CD4-positive, alpha-beta T cell treated with Interferon gamma for 1 hour (primary cell): ENCODE results near the gene POLR2I.

Experiments
- DNase-seq: peaks from one replicate; pipeline ENCODE4 v3.0.0-alpha.2; 2020

POLR2I gene

GRCh38 chr19:36131221-36131620, 16.5 kb upstream of the POLR2I start:
- peak; percentile 65 for DNase-seq

DNA sequence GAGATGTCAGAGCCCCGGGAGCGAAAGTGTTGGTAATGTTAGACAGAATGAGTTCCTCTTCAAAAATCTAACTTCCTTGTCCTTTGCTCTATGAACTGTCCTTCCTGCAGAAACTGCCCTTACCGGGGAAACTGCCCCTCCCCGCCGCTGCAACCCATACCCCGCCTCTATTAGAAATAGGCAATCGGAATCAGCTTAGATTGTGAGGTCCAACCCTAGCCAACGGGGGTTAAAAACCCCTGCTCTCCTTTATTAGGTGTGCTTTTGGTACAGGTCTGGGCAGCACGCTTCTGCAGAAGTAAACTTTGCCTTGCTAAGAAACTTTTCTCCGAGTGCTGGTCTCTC, 13.7 kb upstream of the POLR2I start:
- DNase-seq: peak; percentile 13

- DNase-seq: no peak
Observed at GRCh38 chr19:36125557-36125956, 10.9 kb upstream of the POLR2I start.

DNA sequence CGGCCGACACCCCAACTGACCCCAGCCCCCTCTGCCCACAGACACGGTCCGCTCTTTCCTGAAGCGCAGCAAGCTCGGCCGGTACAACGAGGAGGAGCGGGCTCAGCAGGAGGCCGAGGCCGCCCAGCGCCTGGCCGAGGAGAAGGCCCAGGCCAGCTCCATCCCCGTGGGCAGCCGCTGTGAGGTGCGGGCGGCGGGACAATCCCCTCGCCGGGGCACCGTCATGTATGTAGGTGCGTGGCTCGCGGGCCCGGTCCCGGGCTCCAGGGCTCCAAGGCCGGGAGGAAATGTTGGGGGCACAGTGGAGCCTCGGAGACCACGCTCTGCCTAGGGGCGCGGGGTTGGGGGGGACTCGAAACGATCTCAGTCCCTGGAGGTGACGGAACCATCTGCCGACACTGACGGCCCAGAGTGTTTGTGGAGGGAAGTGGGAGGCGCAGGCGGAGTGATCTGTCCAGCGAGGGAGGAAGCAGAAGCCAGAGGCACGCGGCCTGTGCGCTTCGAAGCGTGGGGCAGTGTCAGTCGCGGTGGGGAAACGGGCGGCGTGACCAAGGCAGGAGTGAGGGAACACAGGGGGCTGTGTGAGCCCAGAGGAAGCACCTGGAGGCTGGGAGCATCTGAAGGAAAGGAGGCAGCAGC, 6.9 kb upstream of the POLR2I start:
- no peak for DNase-seq

DNA sequence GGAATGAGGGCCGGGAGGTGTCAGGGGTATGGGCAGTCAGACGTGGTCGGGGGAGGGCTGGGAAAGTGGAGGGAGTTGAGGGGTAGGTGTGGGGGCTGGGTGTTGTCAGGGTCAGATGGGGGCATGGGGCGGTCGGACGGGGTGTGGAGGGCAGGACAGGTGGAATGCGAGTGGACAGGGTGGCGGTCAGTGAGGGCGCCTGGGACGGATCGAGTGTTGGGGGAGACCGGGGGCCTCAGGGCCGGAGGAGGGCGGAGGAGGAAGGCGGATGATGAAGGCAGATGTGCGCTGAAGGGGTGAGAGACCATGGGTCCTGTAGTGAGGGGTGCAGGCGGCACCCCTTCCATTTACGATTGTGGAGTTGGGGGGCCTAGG, 6.3 kb upstream of the POLR2I start:
- DNase-seq: no peak

DNA sequence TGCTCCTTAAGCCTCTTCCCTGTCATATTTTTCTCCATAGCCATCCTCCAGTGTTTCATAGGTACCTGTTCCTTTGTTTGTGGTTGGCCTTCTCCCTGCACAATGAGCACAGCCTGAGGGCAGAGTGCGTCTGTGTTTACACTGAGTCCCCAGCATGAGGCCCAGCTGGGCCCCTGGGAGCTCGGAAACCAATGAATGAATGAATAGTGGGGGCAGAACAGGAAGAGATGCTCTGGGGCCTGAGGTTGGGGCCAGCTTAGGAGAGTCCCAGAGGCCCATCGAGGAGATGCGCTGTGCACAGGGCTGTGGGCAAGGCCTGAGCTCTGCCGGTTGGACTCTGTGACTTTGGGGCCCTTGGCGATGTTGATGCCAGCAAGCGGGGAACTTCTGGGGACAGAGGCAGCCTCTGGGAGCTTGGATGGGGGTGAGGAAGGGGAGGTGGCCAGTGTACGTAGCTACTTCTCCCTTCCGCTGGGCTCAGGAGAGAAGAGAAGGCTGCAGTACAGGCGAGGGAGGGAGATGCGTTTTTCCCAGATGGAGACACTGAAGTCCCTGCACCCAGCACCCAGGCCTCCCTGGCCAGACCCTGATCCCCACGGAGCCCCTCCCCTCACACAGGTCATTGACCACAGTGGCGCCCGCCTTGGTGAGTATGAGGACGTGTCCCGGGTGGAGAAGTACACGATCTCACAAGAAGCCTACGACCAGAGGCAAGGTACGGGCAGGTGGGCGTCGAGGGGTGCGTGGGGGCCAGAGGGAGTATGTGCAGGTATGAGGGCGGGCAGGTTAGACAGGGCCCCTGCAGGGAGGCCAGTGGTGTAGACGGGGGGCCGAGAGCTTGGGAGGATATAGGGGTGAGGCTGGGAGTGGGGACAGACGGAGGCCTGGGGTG, 5.7 kb upstream of the POLR2I start:
- DNase-seq: no peak

DNA sequence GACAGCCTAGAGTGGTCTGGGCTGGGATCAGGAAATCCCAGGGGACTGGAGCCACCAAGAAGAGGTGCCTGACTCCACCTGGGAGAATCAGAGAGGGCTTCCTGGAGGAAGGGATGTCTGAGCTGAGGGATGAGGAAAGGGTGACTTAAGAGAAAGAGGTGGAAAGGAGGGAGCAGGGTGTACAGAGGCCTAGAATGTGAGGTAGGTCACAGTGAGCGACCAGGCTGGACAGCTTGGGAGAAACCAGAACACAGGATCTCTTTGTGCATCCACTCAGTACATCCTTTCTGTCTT, 1.6 kb upstream of the POLR2I start:
- DNase-seq: no peak

- no peak for DNase-seq
Observed at GRCh38 chr19:36115453-36116343, 1.0 kb upstream of the POLR2I start, which contains the start of gene TBCB. TSS of gene TBCB (plus strand) at chr19:36115468. CDS start at chr19:36115561, 93 bp downstream.

GRCh38 chr19:36113894-36114720, 568 bp downstream of the POLR2I start:
- DNase-seq: no peak

DNA sequence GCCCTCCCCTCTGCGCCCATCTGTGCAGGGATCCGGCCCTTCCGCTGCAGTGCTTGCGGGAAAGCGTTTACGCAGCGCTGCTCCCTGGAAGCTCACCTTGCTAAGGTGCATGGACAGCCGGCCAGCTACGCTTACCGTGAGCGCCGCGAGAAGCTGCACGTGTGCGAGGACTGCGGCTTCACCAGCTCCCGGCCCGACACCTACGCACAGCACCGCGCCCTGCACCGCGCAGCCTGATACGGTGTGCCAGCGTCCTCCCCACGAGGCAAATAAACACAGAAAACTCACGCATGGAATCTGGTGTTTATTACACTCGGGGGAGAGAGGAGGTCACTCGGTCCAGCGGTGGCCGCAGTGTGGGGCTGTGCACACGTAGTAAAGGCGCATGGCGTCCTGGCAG, 1.2 kb downstream of the POLR2I start:
- no peak for DNase-seq

GRCh38 chr19:36112678-36113077, 2.0 kb downstream of the POLR2I start:
- DNase-seq: no peak

- DNase-seq: no peak
Observed at GRCh38 chr19:36111200-36111539, 3.5 kb downstream of the POLR2I start.

DNA sequence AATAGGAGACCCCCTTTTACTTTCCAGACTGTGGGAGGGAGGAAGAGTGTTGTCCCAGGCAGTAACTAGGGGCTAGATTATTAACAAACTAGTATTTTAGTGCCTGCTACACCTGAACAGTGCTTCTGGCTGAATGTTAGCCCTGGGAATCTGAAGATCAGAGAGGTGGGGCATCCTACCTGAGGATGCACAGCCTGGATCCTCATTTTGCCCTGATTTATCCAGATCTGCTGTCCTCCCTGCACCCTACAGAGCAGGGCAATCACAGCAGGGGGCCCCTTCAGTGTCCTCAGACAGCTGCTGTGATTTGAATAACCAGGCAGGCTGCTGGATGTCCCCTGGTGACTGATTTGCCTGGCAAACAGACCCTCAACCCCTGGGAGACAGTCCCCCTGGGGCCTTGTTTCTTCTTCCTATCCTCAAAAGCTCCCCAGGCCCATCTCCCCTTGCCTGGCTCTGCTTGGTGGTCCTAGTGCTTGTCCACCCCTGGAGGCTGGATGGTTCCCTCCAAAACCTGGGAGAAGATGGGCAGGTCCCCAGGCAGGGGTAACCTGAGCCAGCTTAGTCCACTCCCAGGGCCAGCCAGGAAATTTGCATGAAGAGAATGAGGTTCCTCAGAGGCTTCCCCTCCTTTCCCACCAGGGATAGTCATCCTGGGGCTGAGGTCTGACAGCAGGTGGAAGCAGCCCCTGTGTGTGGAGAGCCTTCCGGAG, 4.0 kb downstream of the POLR2I start, which contains the start of gene OVOL3:
Gene OVOL3, plus strand, starts transcription at position 657 of the 713 bp plus-strand sequence. CDS start 60 bp downstream, outside the sequence.
- DNase-seq: no peak

DNA sequence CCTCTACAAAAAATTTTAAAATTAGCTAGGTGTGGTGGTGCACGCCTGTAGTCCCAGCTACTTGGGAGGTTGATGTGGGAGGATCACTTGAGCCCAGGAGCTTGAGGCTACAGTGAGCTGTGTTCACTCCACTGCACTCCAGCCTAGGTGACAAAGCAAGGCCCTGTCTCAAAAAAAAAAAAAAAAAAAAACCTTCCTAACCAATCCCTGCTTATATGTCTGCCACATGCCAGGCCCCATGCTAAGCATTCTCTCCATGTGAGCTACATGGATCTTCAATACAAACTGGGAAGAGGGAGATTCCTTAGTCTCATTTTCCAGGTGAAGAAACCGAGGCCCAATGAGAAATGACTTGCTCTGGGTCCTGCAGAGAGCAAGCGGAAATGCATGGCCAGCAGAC, 6.0 kb downstream of the POLR2I start:
- DNase-seq: no peak

GRCh38 chr19:36106991-36107390, 7.7 kb downstream of the POLR2I start:
- no peak for DNase-seq

DNA sequence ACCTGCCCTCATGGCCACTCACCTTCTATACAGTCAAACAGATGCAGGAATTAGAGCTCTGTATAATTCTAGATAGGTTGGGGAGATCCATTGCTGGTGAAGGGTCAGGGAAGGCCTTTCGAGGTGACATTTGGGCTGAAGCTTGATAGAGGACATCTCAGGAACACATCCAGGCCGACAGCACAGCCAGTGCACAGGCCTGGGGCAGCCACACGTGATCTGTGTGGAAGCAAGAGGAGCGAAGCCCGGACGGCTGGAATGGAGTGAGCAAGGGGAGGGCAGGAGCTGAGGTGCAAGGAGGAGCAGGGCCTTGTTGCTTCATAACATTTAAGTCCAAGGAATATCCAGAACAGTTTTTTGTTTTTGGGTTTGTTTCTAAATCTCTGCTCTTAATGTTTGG, 8.2 kb downstream of the POLR2I start:
- no peak for DNase-seq

- DNase-seq: no peak
Observed at GRCh38 chr19:36103842-36104552, 10.7 kb downstream of the POLR2I start.

- no peak for DNase-seq
Observed at GRCh38 chr19:36103040-36103626, 11.5 kb downstream of the POLR2I start.

DNA sequence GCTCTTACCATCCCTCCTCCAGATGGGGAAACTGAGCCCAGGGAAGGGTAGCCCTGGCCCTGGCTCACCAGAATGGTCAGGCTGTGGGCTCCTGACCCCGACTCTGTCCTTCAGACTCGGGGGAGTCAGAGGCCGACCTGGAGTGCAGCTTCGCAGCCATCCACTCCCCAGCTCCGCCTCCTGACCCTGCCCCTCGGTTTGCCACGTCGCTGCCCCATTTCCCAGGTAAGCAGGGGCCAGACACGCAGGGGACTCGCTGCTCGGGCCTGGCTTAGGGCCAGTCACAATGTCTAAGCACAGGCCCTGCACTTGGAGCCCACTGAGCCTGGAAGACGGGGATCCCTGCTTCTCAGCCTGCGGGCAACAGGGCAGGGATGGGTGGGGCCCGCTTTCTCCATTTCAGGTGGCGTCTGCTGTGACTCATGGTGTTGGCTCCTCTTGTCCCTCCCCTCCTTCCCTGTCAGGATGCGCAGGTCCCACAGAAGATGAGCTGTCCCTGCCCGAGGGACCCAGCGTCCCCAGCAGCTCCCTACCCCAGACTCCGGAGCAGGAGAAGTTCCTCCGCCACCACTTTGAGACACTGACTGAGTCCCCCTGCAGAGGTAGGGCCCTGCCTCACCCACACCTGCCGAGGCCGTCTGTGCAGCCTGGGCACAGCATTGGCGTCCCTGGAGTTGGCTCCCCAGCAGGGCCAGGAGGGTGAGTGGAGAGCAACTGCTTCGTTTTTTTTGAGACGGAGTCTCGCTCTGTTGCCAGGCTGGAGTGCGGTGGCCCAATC, 12.9 kb downstream of the POLR2I start:
- DNase-seq: no peak

DNA sequence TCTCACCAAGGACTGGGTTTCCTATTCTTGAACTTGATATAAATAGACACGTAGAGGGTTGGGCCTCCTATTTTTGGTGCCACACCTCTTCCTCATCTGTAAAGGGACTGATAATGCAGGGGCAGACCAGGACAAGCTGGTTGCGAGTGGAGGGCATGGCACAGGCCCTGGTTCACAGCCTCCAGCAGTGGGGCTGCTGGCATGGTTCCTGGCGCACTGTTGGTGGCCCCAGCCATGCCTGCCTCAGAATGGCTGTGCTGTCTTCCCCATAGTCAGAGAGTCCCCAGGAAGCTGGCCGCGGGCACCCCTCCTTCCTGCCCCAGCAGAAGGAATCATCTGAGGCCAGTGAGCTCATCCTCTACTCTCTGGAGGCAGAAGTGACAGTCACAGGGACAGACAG, 14.2 kb downstream of the POLR2I start:
- DNase-seq: no peak
